NT2/D1 (cell line): ENCODE measurements around the gene TMEM117.

Experiments
- DNase-seq: peaks from one replicate; pipeline ENCODE4 v3.0.0-alpha.2; 2011; ENCODE audit warnings: low read depth, low spot score
- H3K27me3 ChIP-seq: 2 replicates; pipeline ENCODE4 v1.6.0; 2011; ENCODE audit warnings: mild to moderate bottlenecking; ENCODE audit not compliant: insufficient read length, insufficient read depth
- H3K36me3 ChIP-seq: 2 replicates; pipeline ENCODE4 v1.6.1; 2011; ENCODE audit warnings: mild to moderate bottlenecking, low read length, mixed read lengths; ENCODE audit not compliant: insufficient read depth, insufficient read length
- H3K4me1 ChIP-seq: 2 replicates; pipeline ENCODE4 v1.5.1; 2011; ENCODE audit not compliant: insufficient read depth, insufficient read length
- H3K4me3 ChIP-seq: 2 replicates; pipeline ENCODE4 v1.5.1; 2011; ENCODE audit warnings: low read depth; ENCODE audit not compliant: insufficient read length
- H3K9ac ChIP-seq: 2 replicates; pipeline ENCODE4 v1.6.0; 2011; ENCODE audit warnings: low read depth; ENCODE audit not compliant: insufficient read length
- H3K9me3 ChIP-seq: 2 replicates; pipeline ENCODE4 v1.5.1; 2011; ENCODE audit warnings: mild to moderate bottlenecking, low read length; ENCODE audit not compliant: insufficient read depth
- SUZ12 ChIP-seq: IDR thresholded peaks from 2 replicates; pipeline ENCODE4 v1.6.1; 2011; ENCODE audit not compliant: insufficient read length, insufficient read depth; ENCODE audit errors: extremely low read depth
- YY1 ChIP-seq: IDR thresholded peaks from 2 replicates; pipeline ENCODE4 v1.6.1; 2011; ENCODE audit not compliant: insufficient read length, insufficient read depth
- ZNF274 ChIP-seq: IDR thresholded peaks from 2 replicates; pipeline ENCODE4 v1.6.1; 2011; ENCODE audit warnings: mild to moderate bottlenecking, low read depth, low read length

The TMEM117 gene

DNA sequence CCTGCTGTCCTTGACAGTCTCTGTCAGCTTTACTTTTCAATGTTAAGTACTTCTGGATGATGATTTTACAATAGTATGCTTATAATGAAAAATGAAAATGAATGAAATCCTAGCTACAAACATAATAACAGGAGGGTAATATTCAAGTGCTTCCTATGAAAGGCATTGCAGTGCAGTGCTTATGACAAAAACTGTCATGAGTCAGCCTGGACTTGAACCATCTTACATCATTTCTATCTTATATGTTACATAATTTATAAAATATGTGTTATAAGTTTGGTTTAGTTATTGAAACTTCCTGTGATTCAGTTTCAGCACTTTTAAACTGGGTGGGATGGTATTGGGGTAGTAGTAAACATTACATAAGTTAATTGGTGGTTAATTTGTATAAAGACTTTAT is 451.7 kb downstream of the TMEM117 start:
- H3K36me3 ChIP-seq: no peaks in the 10 kb centered on the region
- DNase-seq: no peak
- H3K9ac ChIP-seq: no peak overlapping the region
- H3K4me3 ChIP-seq: no peak overlapping the region
- no peaks in the 10 kb centered on the region for H3K27me3 ChIP-seq
- H3K4me1 ChIP-seq: no peaks in the 10 kb centered on the region
- no peak for TF ChIP-seq SUZ12
- TF ChIP-seq YY1: no peak
- no peak for TF ChIP-seq ZNF274
- H3K9me3 ChIP-seq: no peaks in the 10 kb centered on the region

DNA sequence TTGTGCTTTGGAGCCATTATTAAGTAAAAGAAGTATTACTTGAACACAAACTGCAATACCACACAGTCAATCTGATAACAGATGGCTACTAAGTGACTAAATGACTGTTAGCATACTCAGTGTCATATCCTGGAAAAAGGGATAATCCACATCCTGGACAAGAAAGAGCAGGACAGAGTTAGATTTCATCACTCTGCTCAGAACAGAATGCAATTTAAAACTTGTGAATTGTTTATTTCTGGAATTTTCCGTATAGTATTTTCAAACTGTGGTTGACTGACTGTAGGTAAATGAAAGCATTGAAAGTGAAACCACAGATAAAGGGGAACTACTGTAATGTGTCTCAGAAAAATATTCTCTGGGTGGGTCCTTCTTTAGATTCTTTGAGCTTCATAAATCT is 458.8 kb downstream of the TMEM117 start:
- H3K9ac ChIP-seq: no peak overlapping the region
- TF ChIP-seq SUZ12 (no peak), YY1 (no peak), ZNF274 (no peak)
- DNase-seq: no peak

DNA sequence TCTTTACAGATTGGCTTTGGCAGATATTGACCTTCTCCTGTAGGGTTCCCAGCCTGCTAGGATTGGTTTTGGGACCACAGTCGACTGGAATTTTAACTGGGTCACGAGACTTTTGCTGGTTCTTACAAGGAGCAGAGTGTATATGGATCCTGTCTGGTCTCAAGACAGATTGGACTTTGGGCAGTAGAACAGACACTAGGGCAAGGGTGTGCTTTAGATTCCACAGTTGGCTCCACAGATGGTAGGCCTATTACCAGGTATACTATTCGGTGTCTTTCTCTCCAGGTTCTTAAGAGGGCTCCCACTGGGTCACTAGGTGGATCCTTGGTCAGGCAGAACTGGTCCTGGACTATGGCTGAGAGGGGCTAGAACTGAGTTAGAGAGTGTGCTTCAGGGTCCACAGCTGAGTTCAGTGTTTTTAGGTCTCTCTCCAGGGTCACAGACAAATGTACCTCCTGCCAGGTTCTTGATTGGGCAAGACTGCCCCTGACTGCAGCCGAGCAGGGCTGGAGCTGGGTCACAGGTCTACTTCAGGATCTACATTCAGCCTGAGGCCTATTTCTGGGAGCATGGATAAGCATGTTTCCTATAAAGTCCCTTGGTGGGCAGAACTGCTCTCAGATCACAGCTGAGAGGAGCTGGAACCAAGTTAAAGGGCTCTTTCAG is 460.2 kb downstream of the TMEM117 start:
- no peak for DNase-seq
- H3K9me3 ChIP-seq: no peaks in the 10 kb centered on the region
- no peaks in the 10 kb centered on the region for H3K27me3 ChIP-seq
- no peak overlapping the region for H3K4me3 ChIP-seq
- no peak overlapping the region for H3K9ac ChIP-seq
- H3K36me3 ChIP-seq: no peaks in the 10 kb centered on the region
- H3K4me1 ChIP-seq: no peaks in the 10 kb centered on the region
- TF ChIP-seq ZNF274: no peak
- TF ChIP-seq SUZ12: no peak

More for the DNA sequence above, 458.8 kb downstream of the TMEM117 start:
- Histone ChIP-seq H3K4me3 (no peak overlapping the region), H3K4me1 (no peaks in the 10 kb centered on the region), H3K9me3 (no peaks in the 10 kb centered on the region), H3K27me3 (no peaks in the 10 kb centered on the region), H3K36me3 (no peaks in the 10 kb centered on the region)

DNA sequence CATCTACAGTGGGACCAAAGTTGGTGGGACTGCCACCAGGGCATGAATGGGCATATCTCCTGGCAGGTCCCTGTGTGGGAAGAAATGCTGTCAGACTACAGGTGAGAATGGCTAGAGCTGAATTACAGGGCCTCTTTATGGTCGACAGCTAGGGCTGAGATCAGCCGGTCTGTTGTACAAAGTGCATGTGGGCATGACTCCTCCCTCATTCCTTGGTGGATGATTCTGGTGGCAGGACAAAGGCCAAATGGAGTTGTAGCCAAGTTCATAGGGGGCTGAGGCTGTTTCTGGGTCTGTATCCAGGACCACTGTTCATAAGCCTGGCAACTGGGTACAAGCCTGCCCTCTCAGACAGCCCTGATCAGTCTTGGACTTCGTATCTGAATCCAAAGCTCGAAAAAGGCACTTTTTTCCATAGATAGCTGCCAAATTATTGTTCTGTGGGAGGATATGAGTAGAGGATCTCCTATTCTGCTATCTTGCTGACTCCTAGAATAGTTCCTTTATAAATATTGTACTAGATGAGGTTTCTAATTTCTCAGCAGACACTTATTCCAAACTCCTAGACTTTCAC is 460.8 kb downstream of the TMEM117 start:
- no peaks in the 10 kb centered on the region for H3K27me3 ChIP-seq
- no peak overlapping the region for H3K9ac ChIP-seq
- no peaks in the 10 kb centered on the region for H3K36me3 ChIP-seq
- no peak for DNase-seq
- no peak for TF ChIP-seq ZNF274
- no peak for TF ChIP-seq YY1
- no peak for TF ChIP-seq SUZ12
- no peak overlapping the region for H3K4me3 ChIP-seq
- no peaks in the 10 kb centered on the region for H3K9me3 ChIP-seq
- H3K4me1 ChIP-seq: no peaks in the 10 kb centered on the region

DNA sequence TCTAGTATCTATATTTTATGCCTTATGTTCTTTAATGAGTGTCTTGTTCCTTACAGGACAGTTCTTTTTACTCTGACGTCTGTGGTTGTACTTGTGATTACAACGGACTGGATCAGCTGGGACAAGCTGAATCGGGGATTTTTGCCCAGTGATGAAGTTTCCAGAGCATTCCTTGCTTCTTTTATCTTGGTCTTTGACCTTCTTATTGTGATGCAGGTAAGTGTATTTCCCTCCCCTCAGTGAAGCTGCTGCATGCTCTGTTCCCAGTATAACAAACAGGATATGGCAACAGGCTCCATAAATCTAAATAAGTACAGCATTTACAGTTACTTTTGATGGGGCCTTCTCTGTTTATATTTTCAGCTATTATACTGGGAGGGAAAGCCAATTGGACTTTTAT is 463.6 kb downstream of the TMEM117 start:
- Histone ChIP-seq H3K4me1 (no peaks in the 10 kb centered on the region), H3K36me3 (no peaks in the 10 kb centered on the region), H3K9me3 (no peaks in the 10 kb centered on the region), H3K27me3 (no peaks in the 10 kb centered on the region), H3K4me3 (no peak overlapping the region), H3K9ac (no peak overlapping the region)
- peak; percentile 47 for DNase-seq
- no peak for TF ChIP-seq YY1
- TF ChIP-seq SUZ12: no peak
- no peak for TF ChIP-seq ZNF274

DNA sequence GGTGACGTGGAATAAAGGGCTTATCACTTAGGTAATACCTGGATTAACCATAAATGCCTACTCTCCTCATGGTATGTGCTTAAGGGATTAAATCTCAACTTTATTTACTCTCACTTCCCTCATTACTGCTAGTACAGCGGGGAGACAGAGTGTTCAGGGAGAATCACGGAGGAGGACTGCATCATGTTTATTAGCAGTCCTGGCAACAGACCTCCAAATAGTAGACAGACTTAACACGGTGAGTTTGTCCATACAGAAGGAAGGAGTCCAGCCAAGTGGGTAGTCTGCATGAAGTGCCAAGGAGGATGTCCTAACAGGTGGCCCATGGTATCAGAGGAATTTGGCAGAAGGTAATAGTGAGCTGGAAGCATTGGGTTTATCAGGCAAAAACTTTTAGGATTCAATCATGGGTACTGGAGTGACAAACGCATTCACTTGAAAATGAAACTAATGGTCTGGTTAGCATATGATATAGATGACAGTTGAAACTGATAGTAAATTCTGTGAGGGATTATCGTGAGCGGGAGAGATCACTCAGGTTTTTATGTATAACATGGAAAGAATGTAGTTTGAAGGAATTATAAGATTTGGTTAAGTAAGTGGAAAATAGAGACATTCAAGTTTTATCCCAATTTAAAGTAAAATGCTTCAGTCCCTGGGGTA is 471.8 kb downstream of the TMEM117 start:
- no peak overlapping the region for H3K4me3 ChIP-seq
- DNase-seq: no peak

DNA sequence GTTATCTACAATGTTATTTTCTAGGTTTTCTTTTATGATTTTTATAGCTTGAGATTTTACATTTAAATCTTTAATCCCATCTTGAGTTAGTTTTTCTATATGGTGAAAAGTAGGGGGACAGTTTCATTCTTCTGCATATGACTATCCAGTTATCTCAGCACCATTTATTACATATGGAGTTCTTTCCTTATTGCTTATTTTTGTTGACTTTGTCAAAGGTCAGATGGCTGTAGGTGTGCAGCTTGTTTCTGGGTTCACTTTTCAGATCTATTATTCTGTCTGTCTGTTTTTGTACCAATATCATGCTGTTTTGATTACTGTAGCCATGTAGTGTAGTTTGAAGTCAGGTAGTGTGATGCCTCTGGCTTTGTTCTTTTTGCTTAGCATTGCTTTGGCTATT is 477.3 kb downstream of the TMEM117 start:
- no peak for DNase-seq
- TF ChIP-seq ZNF274: no peak
- TF ChIP-seq SUZ12: no peak
- TF ChIP-seq YY1: no peak
- Histone ChIP-seq H3K36me3 (no peaks in the 10 kb centered on the region), H3K4me3 (no peak overlapping the region), H3K9ac (no peak overlapping the region), H3K27me3 (no peaks in the 10 kb centered on the region), H3K9me3 (peaks cover 7% of the 10 kb centered on the region), H3K4me1 (no peaks in the 10 kb centered on the region)

More for the DNA sequence above, 471.8 kb downstream of the TMEM117 start:
- H3K9ac ChIP-seq: no peak overlapping the region
- TF ChIP-seq YY1 (no peak), SUZ12 (no peak), ZNF274 (no peak)
- no peaks in the 10 kb centered on the region for H3K4me1 ChIP-seq
- H3K9me3 ChIP-seq: peaks cover 14% of the 10 kb centered on the region
- H3K36me3 ChIP-seq: no peaks in the 10 kb centered on the region
- H3K27me3 ChIP-seq: no peaks in the 10 kb centered on the region
